WTC11 (cell line): ENCODE results near the gene DMXL1. TPM values are rescaled to one million over a fixed set of nuclear protein-coding genes. Genes with fewer than 3 reads are reported as not detected.
A peak's percentile ranks its signal among the peaks of the same experiment; 100 is the strongest.

ENCODE experiments used
- ATAC-seq: fragments of 200-7000 bp; cut with Tn5 transposase; 2 replicates; pipeline ENCODE4 v1.10.0; 2021; ENCODE audit warnings: mild to moderate bottlenecking, moderate library complexity
- CTCF ChIA-PET: fragments of 300-600 bp; sonication (Branson Sonifier 250); formaldehyde crosslinking; loops from one replicate; lab custom pipeline; 2021; ENCODE audit warnings: antibody characterized with exemption; lab: Charles Lee
- POLR2A ChIA-PET: fragments of 350-600 bp; sonication (Branson Sonifier 250); formaldehyde crosslinking; loops from one replicate; lab custom pipeline; 2021; ENCODE audit warnings: antibody characterized with exemption; lab: Charles Lee
- DNase-seq: peaks from one replicate; pipeline ENCODE4 v3.0.0; 2021; ENCODE audit warnings: low spot score
- H3K27ac Mint-ChIP-seq: 2 replicates; pipeline ENCODE4 v1.8.0; 2021; ENCODE audit warnings: mixed read lengths
- H3K27me3 Mint-ChIP-seq: 2 replicates; pipeline ENCODE4 v1.8.0; 2021; ENCODE audit warnings: low read depth, mild to moderate bottlenecking, moderate library complexity, mixed read lengths
- H3K36me3 Mint-ChIP-seq: 2 replicates; pipeline ENCODE4 v1.8.0; 2021; ENCODE audit warnings: mixed read lengths
- H3K4me1 Mint-ChIP-seq: 2 replicates; pipeline ENCODE4 v1.8.0; 2022; ENCODE audit warnings: mixed read lengths
- H3K4me3 Mint-ChIP-seq: 2 replicates; pipeline ENCODE4 v1.8.0; 2021; ENCODE audit warnings: mild to moderate bottlenecking, moderate library complexity, mixed read lengths
- H3K9me3 Mint-ChIP-seq: 2 replicates; pipeline ENCODE4 v1.8.0; 2021; ENCODE audit warnings: mixed read lengths
- AFF4 ChIP-seq: sonication (generic); formaldehyde crosslinking; IDR thresholded peaks from 2 replicates; pipeline ENCODE4 v1.8.1; 2023; ENCODE audit warnings: mild to moderate bottlenecking, missing genetic modification reagents, borderline replicate concordance
- ARID4B ChIP-seq: sonication (generic); formaldehyde crosslinking; IDR thresholded peaks from 2 replicates; pipeline ENCODE4 v1.8.0; 2023; ENCODE audit warnings: missing genetic modification reagents, mild to moderate bottlenecking, borderline replicate concordance
- ATF1 ChIP-seq: sonication (generic); formaldehyde crosslinking; IDR thresholded peaks from 2 replicates; pipeline ENCODE4 v1.8.1; 2023; ENCODE audit warnings: mild to moderate bottlenecking, moderate library complexity, missing genetic modification reagents
- ATF2 ChIP-seq: sonication (generic); formaldehyde crosslinking; IDR thresholded peaks from 2 replicates; pipeline ENCODE4 v1.8.1; 2022; ENCODE audit warnings: low read depth, missing genetic modification reagents, borderline replicate concordance
- CREB1 ChIP-seq: sonication (generic); formaldehyde crosslinking; IDR thresholded peaks from 2 replicates; pipeline ENCODE4 v1.8.0; 2023; ENCODE audit warnings: mild to moderate bottlenecking, missing genetic modification reagents
- EMX1 ChIP-seq: fragments of 250-450 bp; sonication (Bioruptor Pico); IDR thresholded peaks from 2 replicates; pipeline ENCODE4 v1.8.0; 2021; ENCODE audit warnings: mild to moderate bottlenecking
- ESRRA ChIP-seq: sonication (generic); formaldehyde crosslinking; IDR thresholded peaks from 2 replicates; pipeline ENCODE4 v1.8.1; 2022; ENCODE audit warnings: mild to moderate bottlenecking, missing genetic modification reagents, borderline replicate concordance
- HMGA2 ChIP-seq: fragments of 250-450 bp; sonication (Bioruptor Pico); IDR thresholded peaks from 2 replicates; pipeline ENCODE4 v1.4.0; 2021; ENCODE audit warnings: mild to moderate bottlenecking, moderate library complexity
- MAX ChIP-seq: sonication (generic); formaldehyde crosslinking; IDR thresholded peaks from 2 replicates; pipeline ENCODE4 v1.8.0; 2022; ENCODE audit warnings: mild to moderate bottlenecking, missing genetic modification reagents
- PRRX2 ChIP-seq: fragments of 250-450 bp; sonication (Bioruptor Pico); IDR thresholded peaks from 2 replicates; pipeline ENCODE4 v1.8.0; 2021; ENCODE audit warnings: mild to moderate bottlenecking
- TCF7 ChIP-seq: sonication (generic); formaldehyde crosslinking; IDR thresholded peaks from 2 replicates; pipeline ENCODE4 v1.8.0; 2022; ENCODE audit warnings: mild to moderate bottlenecking, low read depth, missing genetic modification reagents, moderate library complexity
- TP53 ChIP-seq: sonication (generic); formaldehyde crosslinking; IDR thresholded peaks from 2 replicates; pipeline ENCODE4 v1.8.1; 2023; ENCODE audit warnings: mild to moderate bottlenecking, missing genetic modification reagents
- ZNF138 ChIP-seq: sonication (generic); formaldehyde crosslinking; conservative IDR thresholded peaks from 2 replicates; pipeline ENCODE4 v1.8.1; 2022; ENCODE audit warnings: mild to moderate bottlenecking, moderate library complexity, missing genetic modification reagents
- ZNF219 ChIP-seq: sonication (generic); formaldehyde crosslinking; IDR thresholded peaks from 2 replicates; pipeline ENCODE4 v1.8.0; 2023; ENCODE audit warnings: missing genetic modification reagents, mild to moderate bottlenecking, borderline replicate concordance
- ZNF263 ChIP-seq: sonication (generic); formaldehyde crosslinking; IDR thresholded peaks from 2 replicates; pipeline ENCODE4 v1.8.1; 2022; ENCODE audit warnings: low read depth, mild to moderate bottlenecking, moderate library complexity, missing genetic modification reagents
- total RNA-seq: library from RNA; stranded (reverse); gene quantifications from 3 replicates; pipeline ENCODE4 v1.2.3, GENCODE V29; 2021
- TF ChIP-seq, protein P1 (sequence below): sonication (generic); formaldehyde crosslinking; IDR thresholded peaks from 2 replicates; pipeline ENCODE4 v1.8.1; 2022; ENCODE audit warnings: low read depth, mild to moderate bottlenecking, moderate library complexity, missing genetic modification reagents, borderline replicate concordance
- TF ChIP-seq, protein P2 (sequence below): sonication (generic); formaldehyde crosslinking; IDR thresholded peaks from 2 replicates; pipeline ENCODE4 v1.8.0; 2023; ENCODE audit warnings: mild to moderate bottlenecking, missing genetic modification reagents

Gene DMXL1
- total RNA-seq, 1 experiment from 2014 or later, result 43.7 TPM

GRCh38 chr5:119166026-119166425, 95.1 kb downstream of the DMXL1 start:
- POLR2A ChIA-PET, result no interaction called here
- peak overlapping the region; percentile 90 for H3K27ac Mint-ChIP-seq
- H3K4me3 Mint-ChIP-seq, result no peak overlapping the region
- peaks cover 8% of the 10 kb centered on the region for H3K9me3 Mint-ChIP-seq
- H3K27me3 Mint-ChIP-seq, result no peaks in the 10 kb centered on the region
- CTCF ChIA-PET, result no interaction called here
- H3K36me3 Mint-ChIP-seq, result peaks cover 21% of the 10 kb centered on the region
- DNase-seq (no peak), ATAC-seq (no peak)
- peaks cover 26% of the 10 kb centered on the region for H3K4me1 Mint-ChIP-seq
- TF ChIP-seq ESRRA (CRISPR knock-in tag), result no peak
- no peak for TF ChIP-seq TCF7
- no peak for TF ChIP-seq PRRX2 (CRISPR knock-in tag)
- TF ChIP-seq ATF1, result no peak
- TF ChIP-seq ZNF263, result no peak
- no peak for TF ChIP-seq ARID4B (CRISPR knock-in tag)
- no peak for TF ChIP-seq AFF4
- TF ChIP-seq HMGA2 (CRISPR knock-in tag), result no peak
- no peak for TF ChIP-seq CREB1 (CRISPR knock-in tag)

GRCh38 chr5:119168401-119168800, 97.5 kb downstream of the DMXL1 start:
- Mint-ChIP-seq H3K36me3 (peaks cover 21% of the 10 kb centered on the region), H3K27ac (no peak overlapping the region), H3K9me3 (peaks cover 8% of the 10 kb centered on the region), H3K27me3 (no peaks in the 10 kb centered on the region), H3K4me3 (no peak overlapping the region), H3K4me1 (peaks cover 27% of the 10 kb centered on the region)
- ChIA-PET POLR2A (interaction anchor here (0.7 kb wide), 1 partner anchor 11 kb away, joined by 3 read pairs; no protein-coding TSS in a partner anchor), CTCF (interaction anchor here (0.5 kb wide), 1 partner anchor 290 kb away, joined by 4 read pairs; no protein-coding TSS in a partner anchor)
- no peak for DNase-seq
- ATAC-seq, result no peak
- TF ChIP-seq, protein P1, sequence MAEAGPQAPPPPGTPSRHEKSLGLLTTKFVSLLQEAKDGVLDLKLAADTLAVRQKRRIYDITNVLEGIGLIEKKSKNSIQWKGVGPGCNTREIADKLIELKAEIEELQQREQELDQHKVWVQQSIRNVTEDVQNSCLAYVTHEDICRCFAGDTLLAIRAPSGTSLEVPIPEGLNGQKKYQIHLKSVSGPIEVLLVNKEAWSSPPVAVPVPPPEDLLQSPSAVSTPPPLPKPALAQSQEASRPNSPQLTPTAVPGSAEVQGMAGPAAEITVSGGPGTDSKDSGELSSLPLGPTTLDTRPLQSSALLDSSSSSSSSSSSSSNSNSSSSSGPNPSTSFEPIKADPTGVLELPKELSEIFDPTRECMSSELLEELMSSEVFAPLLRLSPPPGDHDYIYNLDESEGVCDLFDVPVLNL, result no peak
- TF ChIP-seq ARID4B (CRISPR knock-in tag), result no peak
- TF ChIP-seq ATF2 (CRISPR knock-in tag), result no peak
- no peak for TF ChIP-seq EMX1 (CRISPR knock-in tag)
- TF ChIP-seq, protein P2, sequence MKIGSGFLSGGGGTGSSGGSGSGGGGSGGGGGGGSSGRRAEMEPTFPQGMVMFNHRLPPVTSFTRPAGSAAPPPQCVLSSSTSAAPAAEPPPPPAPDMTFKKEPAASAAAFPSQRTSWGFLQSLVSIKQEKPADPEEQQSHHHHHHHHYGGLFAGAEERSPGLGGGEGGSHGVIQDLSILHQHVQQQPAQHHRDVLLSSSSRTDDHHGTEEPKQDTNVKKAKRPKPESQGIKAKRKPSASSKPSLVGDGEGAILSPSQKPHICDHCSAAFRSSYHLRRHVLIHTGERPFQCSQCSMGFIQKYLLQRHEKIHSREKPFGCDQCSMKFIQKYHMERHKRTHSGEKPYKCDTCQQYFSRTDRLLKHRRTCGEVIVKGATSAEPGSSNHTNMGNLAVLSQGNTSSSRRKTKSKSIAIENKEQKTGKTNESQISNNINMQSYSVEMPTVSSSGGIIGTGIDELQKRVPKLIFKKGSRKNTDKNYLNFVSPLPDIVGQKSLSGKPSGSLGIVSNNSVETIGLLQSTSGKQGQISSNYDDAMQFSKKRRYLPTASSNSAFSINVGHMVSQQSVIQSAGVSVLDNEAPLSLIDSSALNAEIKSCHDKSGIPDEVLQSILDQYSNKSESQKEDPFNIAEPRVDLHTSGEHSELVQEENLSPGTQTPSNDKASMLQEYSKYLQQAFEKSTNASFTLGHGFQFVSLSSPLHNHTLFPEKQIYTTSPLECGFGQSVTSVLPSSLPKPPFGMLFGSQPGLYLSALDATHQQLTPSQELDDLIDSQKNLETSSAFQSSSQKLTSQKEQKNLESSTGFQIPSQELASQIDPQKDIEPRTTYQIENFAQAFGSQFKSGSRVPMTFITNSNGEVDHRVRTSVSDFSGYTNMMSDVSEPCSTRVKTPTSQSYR (CRISPR knock-in tag), result no peak
- no peak for TF ChIP-seq TP53 (CRISPR knock-in tag)
- TF ChIP-seq ZNF138 (CRISPR knock-in tag), result no peak
- no peak for TF ChIP-seq MAX
- TF ChIP-seq ZNF219 (CRISPR knock-in tag), result no peak
